Heart left ventricle (tissue), 13 donors: ENCODE measurements around the gene RNF150.

ENCODE experiments used
- CTCF ChIP-seq, 12 donors: fragments of 200-600 bp; sonication (generic) in 4 of 12; IDR thresholded peaks; one replicate each; pipeline versions ENCODE4 v1.5.0 to v1.8.0; 2018 to 2022; ENCODE audit warnings: antibody characterized with exemption in 12 of 12, mild to moderate bottlenecking in 5 of 12
- POLR2A ChIP-seq, 2 donors: fragments of 450-650 bp; IDR thresholded peaks; one replicate each; pipeline ENCODE4 v1.6.1; 2017; ENCODE audit warnings: antibody characterized with exemption in 2 of 2, mild to moderate bottlenecking in 2 of 2, moderate library complexity in 2 of 2
- donor health status: ischemic (EF 13 %, LVEDD 7.1; RV severe dilation, severe dysfunction).
- donor health status: DM: no; HTN: yes; CAD: no.
- donor health status: DM: no; HTN: no; CAD: no.
- donor health status: ischemic (EF 25% LVEDD 6.9; RV normal size, moderate dysfunction).
- donor health status: ischemic (EF 25% LVEDD 5.7; RV mildly dilated, moderate dysfunction).
- donor health status: ischemic (EF 35%, LVEDD 5.7; RV mildly dilated, moderate dysfunction).
- donor health status: nonischemic (EF 11% LVEDD 7.7; RV severe dilation, severe dysfunction).
- donor health status: DM: yes; HTN: yes; CAD: no.
- donor health status: PGD.
- donor health status: ischemic (EF 29% LVEDD 5.4; RV normal size, mild dysfunction).
- donor health status: nonischemic (EF 23%, LVEDD 6.1; RV moderate dilation, normal function).

- no peak for TF ChIP-seq POLR2A (IDR thresholded peaks at IDR 0.05)
- TF ChIP-seq CTCF (IDR thresholded peaks at IDR 0.05): no peak
Measured at GRCh38 chr4:140982613-140983340, 150.5 kb downstream of the RNF150 start.
